A673 (cell line): ENCODE data around the gene CNPY3. TPM values are rescaled to one million over a fixed set of nuclear protein-coding genes. Genes with fewer than 3 reads are reported as not detected.
A peak's percentile ranks its signal among the peaks of the same experiment; 100 is the strongest.

Experiments used
- BruUV-seq: library from RNA; stranded (reverse); fragments of 400-500 nt; replicated peaks from 2 replicates; lab custom pipeline; 2021; lab: Mats Ljungman, UMichigan
- CTCF ChIA-PET: fragments of 300-600 bp; sonication (Branson Sonifier 250); formaldehyde crosslinking; loops from one replicate; lab custom pipeline; 2022; ENCODE audit warnings: antibody characterized with exemption; lab: Charles Lee
- POLR2A ChIA-PET: fragments of 300-600 bp; sonication (Branson Sonifier 250); formaldehyde crosslinking; loops from one replicate; lab custom pipeline; 2022; ENCODE audit warnings: antibody characterized with exemption; ENCODE audit not compliant: low non-redundant PET; lab: Charles Lee
- DNase-seq: peaks from one replicate; pipeline ENCODE4 v3.0.0-alpha.2; 2015; ENCODE audit warnings: low spot score
- H3K27ac ChIP-seq: fragments of 200-600 bp; sonication (generic); 2 replicates; pipeline ENCODE4 v1.5.1; 2016; ENCODE audit warnings: mixed run types, low read depth, mild to moderate bottlenecking, mixed read lengths, antibody characterized with exemption, low read length; ENCODE audit not compliant: poor library complexity, severe bottlenecking
- H3K27me3 ChIP-seq: fragments of 200-600 bp; sonication (generic); replicated peaks from 2 replicates; pipeline ENCODE4 v1.6.1; 2017; ENCODE audit warnings: mixed run types, low read depth, mild to moderate bottlenecking, mixed read lengths, antibody characterized with exemption, low read length; ENCODE audit not compliant: insufficient read depth, poor library complexity
- H3K36me3 ChIP-seq: fragments of 200-600 bp; sonication (generic); 2 replicates; pipeline ENCODE4 v1.6.1; 2016; ENCODE audit warnings: mixed run types, mild to moderate bottlenecking, mixed read lengths, antibody characterized with exemption, low read length; ENCODE audit not compliant: insufficient read depth, poor library complexity, severe bottlenecking
- H3K4me1 ChIP-seq: fragments of 200-600 bp; sonication (generic); 2 replicates; pipeline ENCODE4 v1.6.1; 2017; ENCODE audit warnings: mixed run types, mild to moderate bottlenecking, mixed read lengths, antibody characterized with exemption, low read length; ENCODE audit not compliant: insufficient read depth, poor library complexity, severe bottlenecking
- H3K4me3 ChIP-seq: fragments of 200-600 bp; sonication (generic); 2 replicates; pipeline ENCODE4 v1.5.1; 2016; ENCODE audit warnings: low read depth, mixed run types, mild to moderate bottlenecking, mixed read lengths, low read length; ENCODE audit not compliant: poor library complexity, severe bottlenecking
- H3K9me3 ChIP-seq: fragments of 200-600 bp; sonication (generic); 2 replicates; pipeline ENCODE4 v1.6.1; 2016; ENCODE audit warnings: mixed run types, low read depth, mild to moderate bottlenecking, mixed read lengths, antibody characterized with exemption, low read length; ENCODE audit not compliant: poor library complexity, severe bottlenecking
- CTCF ChIP-seq: fragments of 300-800, 200-600 bp; sonication (generic); conservative IDR thresholded peaks from 2 replicates; pipeline ENCODE4 v1.5.1; 2017; ENCODE audit warnings: low read depth, mild to moderate bottlenecking, antibody characterized with exemption, low read length, moderate library complexity, mixed read lengths
- EZH2 ChIP-seq: fragments of 200-600 bp; sonication (generic); IDR thresholded peaks from 2 replicates; pipeline ENCODE4 v1.6.1; 2017; ENCODE audit warnings: borderline replicate concordance, low read depth, mild to moderate bottlenecking, mixed read lengths, antibody characterized with exemption, low read length; ENCODE audit not compliant: poor library complexity, severe bottlenecking
- intact Hi-C: fragments of 100-400 bp; cut with micrococcal nuclease; formaldehyde crosslinking; loops from one replicate; pipeline ENCODE4 v1.10.0; 2022; ENCODE audit not compliant: unreplicated experiment
- total RNA-seq: library from RNA; stranded (reverse); gene quantifications from 2 replicates; pipeline ENCODE4 v1.2.3, GENCODE V29; 2021

The CNPY3 gene
- total RNA-seq, 1 experiment from 2014 or later, result 37.7 TPM

GRCh38 chr6:42978487-42978838 lies 49.2 kb downstream of the CNPY3 start:
- Histone ChIP-seq H3K27ac (peak overlapping the region; percentile 92), H3K36me3 (peaks cover 10% of the 10 kb centered on the region), H3K27me3 (no peaks in the 10 kb centered on the region), H3K9me3 (no peaks in the 10 kb centered on the region), H3K4me3 (peak overlapping the region; percentile 99), H3K4me1 (peaks cover 6% of the 10 kb centered on the region)
- intact Hi-C loops, result no loop called here
- peak; percentile 21 for DNase-seq
- ChIA-PET CTCF (no interaction called here), POLR2A (no interaction called here)
- BruUV-seq, result no TSS peak
- TF ChIP-seq EZH2 (no peak), CTCF (no peak)

GRCh38 chr6:42978839-42979522 lies 49.7 kb downstream of the CNPY3 start, which contains the start of gene PEX6:
TSS of gene PEX6 (minus strand) at chr6:42979181. CDS start at chr6:42979150, 31 bp downstream.
- Histone ChIP-seq H3K27ac (peak within 1 kb of the TSS; percentile 92), H3K36me3 (peaks cover 10% of the 10 kb centered on the region), H3K4me3 (peak within 1 kb of the TSS; percentile 99), H3K27me3 (no peaks in the 10 kb centered on the region), H3K4me1 (peaks cover 6% of the 10 kb centered on the region), H3K9me3 (no peaks in the 10 kb centered on the region)
- no TSS peak for BruUV-seq
- peak; percentile 97 for DNase-seq
- intact Hi-C loops, result no loop called here
- POLR2A ChIA-PET, result interaction anchor here (1.0 kb wide), 2 partner anchors 42 to 49 kb away, joined by 4 to 9 read pairs; partner anchors contain the start of genes CNPY3 and RRP36
- TF ChIP-seq CTCF (no peak), EZH2 (no peak)
- CTCF ChIA-PET, result interaction anchor here (0.9 kb wide), 1 partner anchor 35 kb away, joined by 5 read pairs; the partner anchor contains the start of gene KLHDC3

GRCh38 chr6:42979523-42980177 lies 50.4 kb downstream of the CNPY3 start:
- intact Hi-C loops, result no loop called here
- Histone ChIP-seq H3K36me3 (peaks cover 10% of the 10 kb centered on the region), H3K4me1 (peaks cover 6% of the 10 kb centered on the region), H3K4me3 (peak overlapping the region; percentile 99), H3K9me3 (no peaks in the 10 kb centered on the region), H3K27me3 (no peaks in the 10 kb centered on the region), H3K27ac (peak overlapping the region; percentile 92)
- DNase-seq, result no peak
- TSS peak; percentile 98 for BruUV-seq
- POLR2A ChIA-PET, result interaction anchor here (0.6 to 1.0 kb wide), 3 partner anchors 42 to 272 kb away, joined by 3 to 9 read pairs (median 4); partner anchors contain the start of genes CNPY3 and RRP36
- CTCF ChIA-PET, result interaction anchor here (0.9 kb wide), 1 partner anchor 35 kb away, joined by 5 read pairs; the partner anchor contains the start of gene KLHDC3
- TF ChIP-seq CTCF, result no peak
- no peak for TF ChIP-seq EZH2
